COLO829 (cell line): Measurements from ENCODE around the gene PRAMEF15.
"Not testable (repeated sequence)": the region's sequence is repeated elsewhere in the genome, so short reads cannot be mapped to it uniquely, and the experiment has no call there.

ENCODE experiments used
- DNase-seq: peaks from one replicate; pipeline ENCODE4 v3.0.0; 2012; ENCODE audit warnings: low spot score

Gene PRAMEF15

DNA sequence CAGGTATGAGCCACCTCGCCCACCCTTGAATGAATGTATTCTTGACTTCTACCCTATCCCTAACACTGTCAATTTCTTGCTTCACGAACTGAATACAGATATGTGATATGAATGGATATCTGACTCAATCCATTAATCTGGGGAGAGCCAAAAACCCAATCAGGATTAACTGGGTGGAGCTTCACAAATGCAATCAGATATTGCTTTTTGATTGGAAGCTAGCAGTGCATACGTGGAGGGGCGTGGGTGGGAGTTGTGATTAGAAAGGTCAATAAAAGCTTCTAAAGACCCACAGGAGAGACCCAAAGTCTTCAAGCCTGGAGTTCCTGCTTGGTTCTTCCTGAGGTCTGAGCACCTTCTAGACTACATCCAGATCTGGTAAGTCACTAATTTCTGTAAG, at the start of gene PRAMEF15:
Gene PRAMEF15, plus strand, starts transcription at position 301 of the 400 bp plus-strand sequence. CDS start 2,827 bp downstream, outside the sequence.
- not testable (repeated sequence) for DNase-seq

DNA sequence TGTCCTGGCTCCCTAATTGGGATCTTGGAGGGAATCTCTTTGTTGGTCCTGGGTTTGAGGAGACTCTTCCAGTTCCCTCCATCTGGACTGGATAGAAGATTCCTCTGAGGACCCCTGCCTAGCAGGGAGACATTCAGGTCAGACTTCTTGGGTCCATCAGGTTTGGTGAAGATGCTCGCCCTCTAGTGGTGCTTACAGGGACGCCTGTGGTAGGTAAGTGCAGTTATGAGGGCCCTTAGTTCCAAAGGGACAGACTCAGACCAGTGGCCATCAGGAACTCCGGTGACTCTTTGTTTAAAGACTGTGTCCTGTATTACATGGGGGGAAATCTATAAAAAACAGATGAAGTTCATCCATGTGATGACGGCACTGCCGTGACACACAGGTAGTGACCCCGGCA, 38.4 kb upstream of the PRAMEF15 start:
- not testable (repeated sequence) for DNase-seq

DNA sequence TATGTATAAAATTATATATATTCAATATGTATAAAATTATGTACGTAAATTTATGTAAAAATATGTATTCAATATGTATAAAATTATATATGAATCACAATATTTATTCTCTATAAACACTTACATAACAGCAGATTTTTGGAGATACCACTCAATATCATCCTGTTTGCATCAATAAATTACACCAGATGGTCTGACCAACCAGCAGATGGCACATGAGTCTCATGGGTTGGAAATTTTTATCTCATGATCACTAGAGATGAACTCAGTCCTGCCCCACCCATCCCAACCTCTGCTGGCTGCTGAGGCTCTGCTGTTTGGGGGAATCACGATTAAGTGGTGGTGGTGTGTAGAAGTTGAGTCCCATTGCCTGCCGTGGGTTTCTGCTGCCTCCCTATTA, 35.8 kb upstream of the PRAMEF15 start:
- DNase-seq = not testable (repeated sequence)

DNA sequence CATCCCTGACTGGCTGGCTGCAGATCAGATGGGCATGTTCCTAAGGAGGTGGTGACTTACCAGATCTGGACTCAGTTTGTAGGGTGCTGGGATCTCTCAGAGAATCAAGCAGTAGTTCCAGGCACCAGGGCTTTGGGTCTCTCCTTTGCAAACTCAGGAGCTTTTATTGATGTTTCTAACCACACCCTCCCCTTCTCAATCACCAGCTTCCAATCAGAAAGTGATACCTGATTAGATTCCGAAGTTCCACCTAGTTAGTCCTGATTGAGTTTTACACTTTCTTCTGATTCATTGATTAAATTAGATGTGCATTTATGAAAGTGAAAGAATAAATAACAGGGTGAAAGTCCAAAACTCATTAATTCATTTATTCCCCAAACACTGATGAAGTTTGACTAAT, 30.3 kb upstream of the PRAMEF15 start, which contains the start of gene PRAMEF8:
Gene PRAMEF8, minus strand, starts transcription at position 101 of the 400 bp plus-strand sequence. CDS start 1,046 bp downstream, outside the sequence.
- DNase-seq = not testable (repeated sequence)

DNA sequence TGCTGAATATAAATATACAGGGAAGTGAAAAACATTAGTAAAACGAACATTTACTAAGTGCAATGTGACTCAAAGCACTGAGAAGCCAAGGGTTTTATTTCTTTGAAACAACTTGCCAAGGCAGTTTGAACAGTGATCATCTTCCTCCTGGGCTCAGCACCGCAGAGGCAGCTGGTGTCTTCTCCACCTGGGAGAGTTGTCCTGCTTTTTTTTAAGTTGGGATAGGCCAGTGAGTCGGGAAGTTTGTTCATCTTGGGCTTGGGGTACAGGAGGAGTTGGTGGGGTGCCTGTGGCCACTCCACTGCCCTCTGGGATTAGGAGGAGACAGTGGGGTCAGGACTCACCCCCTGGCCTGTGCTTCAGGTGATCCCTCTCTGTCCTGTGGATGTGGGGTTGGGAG, 26.4 kb upstream of the PRAMEF15 start:
- not testable (repeated sequence) for DNase-seq

DNA sequence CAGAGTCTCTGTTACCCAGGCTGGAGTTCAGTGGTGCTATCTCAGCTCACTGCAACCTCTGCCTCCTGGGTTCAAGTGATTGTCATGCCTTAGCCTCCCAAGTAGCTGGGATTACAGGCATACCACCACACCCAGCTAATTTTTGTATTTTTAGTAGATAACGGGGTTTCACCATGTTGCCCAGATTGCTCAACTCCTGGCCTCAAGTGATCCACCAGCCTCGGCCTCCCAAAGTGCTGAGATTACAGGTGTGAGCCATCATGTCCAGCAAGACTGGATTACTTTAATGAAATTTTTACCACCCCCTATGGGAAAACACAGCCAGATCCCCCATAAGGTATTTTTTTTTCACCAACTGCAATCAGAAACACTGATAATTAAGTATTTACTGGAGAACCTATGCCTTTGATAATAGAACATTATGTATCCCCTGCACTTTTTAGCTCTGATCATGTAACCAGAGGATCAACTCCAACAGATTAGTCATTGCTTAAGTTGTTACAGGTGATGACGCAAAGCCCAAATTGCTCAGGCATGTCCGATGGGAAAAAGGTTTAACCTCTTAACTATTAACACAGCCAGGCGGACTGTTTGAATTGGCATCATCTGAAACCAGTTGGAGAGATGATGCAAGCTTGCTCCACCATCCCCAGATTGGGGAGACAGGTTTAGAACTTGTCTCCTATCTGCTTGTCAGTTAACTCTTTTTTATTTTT, 18.0 kb upstream of the PRAMEF15 start:
- not testable (repeated sequence) for DNase-seq

DNA sequence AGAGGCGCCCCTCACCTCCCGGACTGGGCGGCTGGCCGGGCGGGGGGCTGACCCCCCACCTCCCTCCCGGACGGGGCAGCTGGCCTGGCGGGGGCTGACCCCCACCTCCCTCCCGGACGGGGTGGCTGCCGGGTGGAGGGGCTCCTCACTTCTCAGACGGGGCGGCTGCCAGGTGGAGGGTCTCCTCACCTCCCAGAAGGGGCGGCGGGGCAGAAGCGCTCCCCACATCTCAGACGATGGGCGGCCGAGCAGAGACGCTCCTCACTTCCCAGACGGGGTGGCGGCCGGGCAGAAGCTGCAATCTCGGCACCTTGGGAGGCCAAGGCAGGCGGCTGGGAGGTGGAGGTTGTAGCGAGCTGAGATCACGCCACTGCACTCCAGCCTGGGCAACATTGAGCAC, 16.7 kb upstream of the PRAMEF15 start:
- DNase-seq = not testable (repeated sequence)

DNA sequence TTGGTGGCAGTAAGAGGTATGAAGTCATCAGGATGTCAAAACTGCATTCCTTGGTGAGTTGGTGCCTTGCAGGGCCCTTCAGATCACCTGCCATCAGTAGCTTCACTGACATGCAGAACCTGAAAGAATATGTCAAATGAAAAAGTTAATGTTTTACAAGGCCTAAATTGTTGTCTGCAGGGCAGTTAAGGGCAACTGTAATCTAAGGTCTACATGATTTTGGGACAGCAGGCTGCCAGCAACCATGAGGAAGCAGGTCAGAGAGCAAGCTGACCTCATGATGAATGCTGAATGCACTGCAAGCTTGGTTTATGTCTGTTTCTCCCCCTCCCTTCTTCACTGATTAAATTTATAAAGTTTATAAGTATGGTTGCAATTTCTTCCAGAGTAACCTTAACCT, 13.2 kb upstream of the PRAMEF15 start:
- not testable (repeated sequence) for DNase-seq

DNA sequence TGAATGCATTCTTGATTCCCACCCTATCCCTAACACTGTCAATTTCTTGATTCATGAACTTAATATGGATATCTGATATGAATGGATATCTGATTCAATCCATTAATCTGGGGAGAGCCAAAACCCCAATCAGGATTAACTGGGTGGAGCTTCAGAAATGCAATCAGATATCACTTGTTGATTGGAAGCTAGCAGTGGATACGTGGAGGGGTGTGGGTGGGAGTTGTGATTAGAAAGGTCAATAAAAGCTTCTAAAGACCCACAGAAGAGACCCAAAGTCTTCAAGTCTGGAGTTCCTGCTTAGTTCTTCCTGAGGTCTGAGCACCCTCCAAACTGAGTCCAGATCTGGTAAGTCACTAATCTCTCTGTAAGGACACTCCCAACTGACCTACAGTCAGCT, 12.1 kb upstream of the PRAMEF15 start, which contains the start of gene PRAMEF33:
Gene PRAMEF33, plus strand, starts transcription at position 301 of the 400 bp plus-strand sequence. CDS start 2,416 bp downstream, outside the sequence.
- DNase-seq = not testable (repeated sequence)

DNA sequence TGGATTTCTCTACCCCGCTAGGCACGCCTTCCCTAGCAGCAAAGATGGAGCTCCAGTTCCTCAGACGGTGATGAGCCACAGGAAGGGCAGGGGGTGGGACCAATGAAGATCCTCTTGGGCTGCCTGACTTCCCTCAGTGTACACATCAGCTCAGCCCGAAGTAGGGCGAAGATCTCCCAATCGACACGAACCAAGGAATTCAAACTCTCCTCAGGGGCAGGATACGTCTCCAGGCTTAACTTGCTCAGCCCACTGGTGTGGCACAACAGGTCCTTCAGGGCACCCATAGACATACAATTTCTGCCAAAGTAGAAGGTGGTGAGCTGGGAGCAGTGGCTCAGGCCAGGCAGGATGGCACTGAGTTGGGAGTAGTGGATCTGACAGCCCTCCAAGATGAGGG, 27.1 kb downstream of the PRAMEF15 start:
- DNase-seq = not testable (repeated sequence)

DNA sequence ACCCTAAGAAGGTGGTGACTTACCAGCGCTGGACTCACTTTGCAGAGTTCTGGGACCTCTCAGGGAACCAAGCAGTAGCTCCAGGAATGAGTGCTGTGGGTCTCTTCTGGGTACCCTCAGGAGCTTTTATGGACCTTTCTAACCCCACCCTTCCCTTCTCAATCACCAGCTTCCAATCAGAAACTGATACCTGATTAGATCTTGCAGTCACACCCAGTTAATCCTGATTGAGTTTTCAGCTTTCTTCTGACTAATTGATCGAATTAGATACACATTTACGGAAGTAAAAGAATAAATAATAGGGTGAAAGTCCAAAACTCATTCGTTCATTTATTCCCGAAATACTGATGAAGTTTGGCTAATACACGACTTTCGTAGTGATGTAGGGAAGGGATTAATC, 31.7 kb downstream of the PRAMEF15 start, which contains the start of gene PRAMEF14:
Gene PRAMEF14, minus strand, starts transcription at position 101 of the 400 bp plus-strand sequence. CDS start 1,820 bp downstream, outside the sequence.
- DNase-seq = not testable (repeated sequence)

DNA sequence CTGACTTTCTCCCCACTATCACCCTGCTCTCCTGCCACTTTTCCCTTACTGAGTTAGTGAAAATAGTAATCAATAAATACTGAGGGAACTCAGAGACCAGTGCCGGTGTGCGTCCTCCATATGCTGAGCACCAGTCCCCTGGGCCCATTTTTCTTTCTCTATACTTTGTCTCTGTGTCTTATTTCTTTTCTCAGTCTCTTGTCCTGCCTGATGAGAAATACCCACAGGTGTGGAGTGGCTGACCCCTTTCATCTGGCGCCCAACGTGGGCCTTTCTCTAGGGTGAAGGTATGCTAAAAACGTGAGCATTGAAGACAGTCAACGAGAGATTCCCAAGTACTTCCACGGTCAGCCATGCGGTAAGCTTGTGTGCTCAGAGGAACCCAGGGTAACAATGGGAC, 38.1 kb downstream of the PRAMEF15 start:
- not testable (repeated sequence) for DNase-seq

DNA sequence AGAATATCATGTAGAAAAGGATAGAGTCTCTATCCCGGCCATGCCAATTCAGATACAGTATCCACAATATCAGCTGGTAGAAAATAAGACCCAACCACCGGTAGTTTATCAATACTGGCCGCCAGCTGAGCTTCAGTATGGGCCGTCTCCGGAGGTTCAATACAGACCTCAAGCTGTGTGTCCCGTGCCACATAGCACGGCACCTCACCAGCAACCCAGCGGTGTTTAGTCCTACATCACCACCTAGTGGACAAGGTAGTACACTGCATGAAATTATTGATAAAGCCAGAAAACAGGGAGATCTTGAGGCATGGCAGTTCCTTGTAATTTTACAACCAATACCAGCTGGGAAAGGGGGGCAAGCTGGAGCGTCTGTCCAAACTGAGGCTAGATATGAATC, 39.1 kb downstream of the PRAMEF15 start:
- DNase-seq = not testable (repeated sequence)

DNA sequence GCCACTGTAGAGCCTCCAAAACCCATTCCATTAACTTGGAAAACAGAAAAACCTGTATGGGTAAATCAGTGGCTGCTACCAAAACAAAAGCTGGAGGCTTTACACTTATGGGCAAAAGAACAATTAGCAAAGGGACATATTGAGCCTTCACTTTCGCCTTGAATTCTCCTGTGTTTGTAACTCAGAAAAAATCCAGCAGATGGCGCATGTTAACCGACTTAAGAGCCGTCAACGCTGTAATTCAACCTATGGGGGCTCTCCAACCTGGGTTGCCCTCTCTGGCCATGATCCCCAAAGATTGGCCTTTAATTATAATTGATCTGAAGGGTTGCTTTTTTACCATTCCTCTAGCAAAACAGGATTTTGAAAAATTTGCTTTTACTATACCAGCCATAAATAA, 41.4 kb downstream of the PRAMEF15 start:
- not testable (repeated sequence) for DNase-seq

DNA sequence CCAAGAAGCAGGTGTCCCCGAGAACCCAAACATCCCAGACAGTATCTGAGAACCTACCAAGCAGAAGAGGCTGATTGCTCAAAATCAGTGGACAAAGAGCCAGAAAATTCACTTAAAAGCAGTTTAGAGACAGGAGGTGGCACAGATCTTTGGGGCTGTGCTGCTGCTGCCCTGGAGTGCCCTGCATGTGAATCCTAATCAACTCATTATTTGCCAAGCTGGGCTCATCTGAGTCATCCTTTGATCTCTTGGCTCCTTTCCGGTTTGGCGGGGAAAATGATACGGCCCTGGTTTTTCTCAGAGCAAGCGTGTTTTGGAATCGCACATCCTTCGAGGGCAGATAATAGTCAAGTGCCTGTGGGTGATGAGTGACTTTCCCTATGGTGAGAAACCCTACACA, 47.0 kb downstream of the PRAMEF15 start:
- not testable (repeated sequence) for DNase-seq

DNA sequence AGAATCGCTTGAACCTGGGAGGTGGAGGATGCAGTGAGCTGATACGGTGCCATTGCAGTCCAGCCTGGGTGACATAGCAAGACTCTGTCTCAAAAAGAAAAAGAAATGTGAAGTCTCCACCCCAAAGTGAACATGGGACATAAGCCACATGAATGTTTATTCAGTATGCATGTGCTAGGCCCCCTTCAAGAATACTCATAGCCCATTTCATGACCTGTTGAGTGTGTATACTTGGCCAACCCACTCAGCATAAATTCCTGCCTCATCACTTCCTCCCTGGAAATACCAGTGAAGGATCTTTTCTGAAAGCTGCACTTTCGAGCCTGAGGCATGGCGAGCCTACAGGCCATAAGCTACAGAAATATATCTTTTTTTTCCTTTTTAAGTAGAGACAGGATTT, 49.5 kb downstream of the PRAMEF15 start:
- not testable (repeated sequence) for DNase-seq

DNA sequence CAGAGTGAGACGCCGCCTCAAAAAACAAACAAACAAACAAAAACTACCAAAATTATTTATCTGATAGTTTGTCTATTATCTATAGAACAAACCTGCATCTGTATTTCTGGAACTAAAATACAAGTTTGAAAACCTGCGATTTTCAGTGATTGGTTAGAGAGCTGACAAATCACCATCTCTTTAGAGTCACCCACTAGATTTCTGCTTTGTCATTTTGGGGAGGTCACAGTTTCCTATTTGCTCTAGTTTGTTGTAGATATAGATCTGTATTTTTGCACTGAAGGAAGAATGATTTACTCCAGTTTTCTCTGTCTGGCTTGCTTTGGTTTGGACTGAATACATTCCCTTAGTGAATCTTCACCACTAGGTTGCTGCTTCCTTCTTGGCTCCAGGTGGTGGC, 51.2 kb downstream of the PRAMEF15 start:
- DNase-seq = not testable (repeated sequence)

DNA sequence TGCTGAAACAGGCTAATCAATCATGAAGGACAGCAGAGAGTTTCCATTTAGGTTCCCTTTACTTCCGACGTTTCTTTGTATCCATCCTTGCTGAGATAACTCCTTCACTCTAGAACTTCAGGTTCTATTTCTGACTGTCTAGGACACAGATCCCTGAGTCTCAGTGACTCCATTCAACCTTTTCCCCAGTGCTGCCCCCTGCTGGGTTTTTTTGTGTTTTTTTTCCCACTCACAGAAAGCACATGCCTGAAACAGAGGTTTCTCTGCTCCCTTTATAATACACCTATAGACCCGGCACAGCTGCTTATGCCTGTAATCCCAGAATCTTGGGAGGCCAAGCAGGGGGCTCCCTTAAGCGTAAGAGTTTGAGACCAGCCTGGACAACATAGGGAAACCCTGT, 53.2 kb downstream of the PRAMEF15 start:
- DNase-seq = peak; percentile 6
